Brain microvascular endothelial cell (primary cell): Measurements from ENCODE around the gene ELMO2.

Source experiments
- DNase-seq: peaks from one replicate; pipeline ENCODE4 v3.0.0-alpha.2; 2020
- H3K27ac ChIP-seq: fragments of 250-450 bp; sonication (Bioruptor Pico); 2 replicates; pipeline ENCODE4 v1.5.1; 2020; ENCODE audit warnings: mild to moderate bottlenecking, moderate library complexity
- H3K27me3 ChIP-seq: fragments of 250-450 bp; sonication (Bioruptor Pico); replicated peaks from 2 replicates; pipeline ENCODE4 v1.5.1; 2020; ENCODE audit warnings: mild to moderate bottlenecking
- H3K36me3 ChIP-seq: fragments of 250-450 bp; sonication (Bioruptor Pico); replicated peaks from 2 replicates; pipeline ENCODE4 v1.5.1; 2020; ENCODE audit warnings: mild to moderate bottlenecking
- H3K4me3 ChIP-seq: 2 replicates; pipeline ENCODE4 v1.5.1; 2011; ENCODE audit warnings: low read depth, mild to moderate bottlenecking, control low read depth, low read length, moderate library complexity
- CTCF ChIP-seq: IDR thresholded peaks from 2 replicates; pipeline ENCODE4 v1.5.1; 2011; ENCODE audit warnings: low read depth, mild to moderate bottlenecking, moderate library complexity, low read length, control low read depth, inconsistent platforms; ENCODE audit errors: missing control alignments
- in situ Hi-C: cut with HindIII; loops from 2 replicates; pipeline ENCODE4 v1.10.0; 2017; ENCODE audit warnings: low sequenced_read_pairs, low pct_ligation_motif_present

The ELMO2 gene

GRCh38 chr20:46368902-46369268 is 37.5 kb downstream of the ELMO2 start:
- DNase-seq = no peak
- peaks cover 60% of the 10 kb centered on the region for H3K36me3 ChIP-seq
- H3K27me3 ChIP-seq = no peaks in the 10 kb centered on the region
- in situ Hi-C loops = no loop called here
- no peak overlapping the region for H3K27ac ChIP-seq
- TF ChIP-seq CTCF = no peak
- H3K4me3 ChIP-seq = no peak overlapping the region

GRCh38 chr20:46367967-46368901 is 38.2 kb downstream of the ELMO2 start:
- Histone ChIP-seq H3K27ac (no peak overlapping the region), H3K36me3 (peaks cover 56% of the 10 kb centered on the region), H3K27me3 (no peaks in the 10 kb centered on the region), H3K4me3 (no peak overlapping the region)
- no peak for DNase-seq
- in situ Hi-C loops = no loop called here
- TF ChIP-seq CTCF = no peak

GRCh38 chr20:46367234-46367633 is 39.2 kb downstream of the ELMO2 start:
- no peak overlapping the region for H3K27ac ChIP-seq
- in situ Hi-C loops = no loop called here
- no peaks in the 10 kb centered on the region for H3K27me3 ChIP-seq
- no peak overlapping the region for H3K4me3 ChIP-seq
- TF ChIP-seq CTCF = no peak
- DNase-seq = no peak
- peaks cover 54% of the 10 kb centered on the region for H3K36me3 ChIP-seq

GRCh38 chr20:46366826-46367225 is 39.6 kb downstream of the ELMO2 start:
- in situ Hi-C loops = no loop called here
- Histone ChIP-seq H3K27ac (no peak overlapping the region), H3K36me3 (peaks cover 50% of the 10 kb centered on the region)

GRCh38 chr20:46365487-46366220 is 40.8 kb downstream of the ELMO2 start:
- Histone ChIP-seq H3K4me3 (no peak overlapping the region), H3K27me3 (no peaks in the 10 kb centered on the region), H3K27ac (no peak overlapping the region), H3K36me3 (peaks cover 43% of the 10 kb centered on the region)
- in situ Hi-C loops = no loop called here
- no peak for DNase-seq
- TF ChIP-seq CTCF = no peak

More at GRCh38 chr20:46366826-46367225, 39.6 kb downstream of the ELMO2 start:
- no peak for DNase-seq
- TF ChIP-seq CTCF = no peak
- Histone ChIP-seq H3K27me3 (no peaks in the 10 kb centered on the region), H3K4me3 (no peak overlapping the region)
